CD4-positive, alpha-beta memory T cell (primary cell): ENCODE measurements around the gene CYP3A7. TPM values are rescaled to one million over a fixed set of nuclear protein-coding genes. Genes with fewer than 3 reads are reported as not detected.
"Not testable (repeated sequence)": the region's sequence is repeated elsewhere in the genome, so short reads cannot be mapped to it uniquely, and the experiment has no call there.

Experiments used
- CTCF ChIA-PET: fragments of 350-600 bp; sonication (Branson Sonifier 250); formaldehyde crosslinking; loops from one replicate; lab custom pipeline; 2021; ENCODE audit warnings: inconsistent platforms; ENCODE audit not compliant: partially characterized antibody; lab: Charles Lee
- POLR2A ChIA-PET: fragments of 350-600 bp; sonication (Branson Sonifier 250); formaldehyde crosslinking; loops from one replicate; lab custom pipeline; 2021; ENCODE audit not compliant: partially characterized antibody; lab: Charles Lee
- DNase-seq, 5 donors: peaks; one replicate each; pipeline versions ENCODE4 v3.0.0 to v3.0.0-alpha.2; 2020 to 2022; ENCODE audit warnings: mixed read lengths in 1 of 5
- H3K27ac ChIP-seq: one replicate; pipeline ENCODE4 v1.7.0; 2013; ENCODE audit warnings: low read depth, low read length
- H3K27me3 ChIP-seq: 2 replicates; pipeline ENCODE4 v1.7.0; 2013; ENCODE audit warnings: mild to moderate bottlenecking, low read length, moderate library complexity; ENCODE audit not compliant: insufficient read depth
- H3K36me3 ChIP-seq: 2 replicates; pipeline ENCODE4 v1.7.0; 2013; ENCODE audit warnings: mild to moderate bottlenecking, low read length, moderate library complexity; ENCODE audit not compliant: insufficient read depth
- H3K4me1 ChIP-seq: 2 replicates; pipeline ENCODE4 v1.7.0; 2013; ENCODE audit warnings: mild to moderate bottlenecking, low read length, moderate library complexity; ENCODE audit not compliant: insufficient read depth
- H3K4me3 ChIP-seq, 2 donors: one replicate each; pipeline ENCODE4 v1.7.0; 2013; ENCODE audit warnings: low read length in 2 of 2, mild to moderate bottlenecking in 1 of 2
- H3K9me3 ChIP-seq, 2 donors: one replicate each; pipeline ENCODE4 v1.7.0; 2013; ENCODE audit warnings: low read length in 2 of 2, control low read depth in 1 of 2; ENCODE audit not compliant: control insufficient read depth in 1 of 2
- H3K27ac Mint-ChIP-seq, 7 donors: one replicate each; pipeline ENCODE4 v1.8.0; 2020 to 2021; ENCODE audit warnings: mixed read lengths in 7 of 7, mild to moderate bottlenecking in 6 of 7, inconsistent platforms in 3 of 7, moderate library complexity in 3 of 7
- H3K27me3 Mint-ChIP-seq, 2 donors: one replicate each; pipeline ENCODE4 v1.8.0; 2020 to 2021; ENCODE audit warnings: mixed read lengths in 2 of 2
- H3K36me3 Mint-ChIP-seq, 2 donors: one replicate each; pipeline ENCODE4 v1.8.0; 2020 to 2021; ENCODE audit warnings: mixed read lengths in 2 of 2, inconsistent platforms in 1 of 2, mild to moderate bottlenecking in 1 of 2
- H3K4me1 Mint-ChIP-seq, 4 donors: one replicate each; pipeline ENCODE4 v1.8.0; 2020 to 2021; ENCODE audit warnings: mixed read lengths in 4 of 4, mild to moderate bottlenecking in 1 of 4
- H3K4me3 Mint-ChIP-seq, 8 donors: one replicate each; pipeline ENCODE4 v1.8.0; 2020 to 2021; ENCODE audit warnings: mixed read lengths in 8 of 8, mild to moderate bottlenecking in 7 of 8, moderate library complexity in 6 of 8, inconsistent platforms in 3 of 8
- H3K9me3 Mint-ChIP-seq, 8 donors: one replicate each; pipeline ENCODE4 v1.8.0; 2020 to 2021; ENCODE audit warnings: mixed read lengths in 8 of 8, mild to moderate bottlenecking in 5 of 8, inconsistent platforms in 3 of 8, moderate library complexity in 1 of 8
- intact Hi-C: fragments of 100-400 bp; cut with micrococcal nuclease; formaldehyde crosslinking; loops from one replicate; pipeline ENCODE4 v1.15.1; 2023
- polyA plus RNA-seq, 2 donors: library from polyadenylated mRNA; unstranded; fragments of 300-500 nt; fragmentation: Illumina TruSeq; gene quantifications; one replicate each; pipeline ENCODE4 v1.2.3, GENCODE V29; 2021
- total RNA-seq, 2 experiments: library from RNA; stranded (reverse); gene quantifications; one replicate each; pipeline ENCODE4 v1.2.3, GENCODE V29; 2021

CYP3A7 gene
- total and polyA plus RNA-seq, 4 experiments from 2014 or later, result 0.07 TPM; not detected in 3

- Histone ChIP-seq H3K36me3 (no peaks in the 10 kb centered on the region), H3K27me3 (no peaks in the 10 kb centered on the region), H3K27ac (no peak overlapping the region), H3K4me3 (no peak overlapping the region), H3K4me1 (no peaks in the 10 kb centered on the region), H3K9me3 (no peaks in the 10 kb centered on the region)
- no peak for DNase-seq
- no peaks in the 10 kb centered on the region for H3K9me3 Mint-ChIP-seq
- H3K4me3 Mint-ChIP-seq, result no peak overlapping the region
- CTCF ChIA-PET, result no interaction called here
- H3K27me3 Mint-ChIP-seq, result no peaks in the 10 kb centered on the region
- POLR2A ChIA-PET, result no interaction called here
- H3K4me1 Mint-ChIP-seq, result no peaks in the 10 kb centered on the region
- H3K27ac Mint-ChIP-seq, result peak overlapping the region in 1 of 7 donors; percentile 9
- intact Hi-C loops, result no loop called here
- H3K36me3 Mint-ChIP-seq, result peaks cover 23 to 49% of the 10 kb centered on the region in 2 donors
Measured at GRCh38 chr7:99665312-99666012, 69.5 kb downstream of the CYP3A7 start.

DNA sequence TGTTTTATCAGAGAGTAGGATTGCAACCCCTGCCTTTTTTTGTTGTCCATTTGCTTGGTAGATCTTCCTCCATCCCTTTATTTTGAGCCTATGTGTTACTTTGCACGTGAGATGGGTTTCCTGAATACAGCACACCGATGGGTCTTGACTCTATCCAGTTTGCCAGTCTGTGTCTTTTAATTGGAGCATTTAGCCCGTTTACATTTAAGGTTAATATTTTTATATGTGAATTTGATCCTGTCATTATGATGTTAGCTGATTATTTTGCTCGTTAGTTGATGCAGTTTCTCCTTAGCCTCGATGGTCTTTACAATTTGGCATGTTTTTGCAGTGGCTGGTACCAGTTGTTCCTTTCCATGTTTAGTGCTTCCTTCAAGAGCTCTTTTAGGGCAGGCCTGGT lies 77.1 kb downstream of the CYP3A7 start:
- CTCF ChIA-PET, DNase-seq, H3K4me1 ChIP-seq, H3K4me3 ChIP-seq, H3K9me3 ChIP-seq, H3K27ac Mint-ChIP-seq, H3K27ac ChIP-seq, H3K4me1 Mint-ChIP-seq, H3K4me3 Mint-ChIP-seq, intact Hi-C loops, H3K9me3 Mint-ChIP-seq, H3K36me3 ChIP-seq, H3K27me3 ChIP-seq, POLR2A ChIA-PET, H3K27me3 Mint-ChIP-seq: not testable (repeated sequence)
- H3K36me3 Mint-ChIP-seq, result peaks cover 33 to 56% of the 10 kb centered on the region in 2 donors

Other genes with a start within 250 kb of the CYP3A7 start
- gene ZNF394, start 234.9 kb downstream of the CYP3A7 start, total RNA-seq, result 10 to 100 TPM; 85.7 to 88.6 TPM
- gene ZNF394, start 234.9 kb downstream of the CYP3A7 start, polyA plus RNA-seq, result 10 to 100 TPM; 64.5 to 85.6 TPM
- 1 to 10 TPM; 8.8 to 9.3 TPM for gene ZKSCAN5, start 230.5 kb downstream of the CYP3A7 start, total RNA-seq
- gene ZKSCAN5, start 230.5 kb downstream of the CYP3A7 start, polyA plus RNA-seq, result 1 to 10 TPM; 2.5 to 7.0 TPM
- 10 to 100 TPM; 12.9 to 13.0 TPM for gene FAM200A, start 183.1 kb downstream of the CYP3A7 start, total RNA-seq
- gene FAM200A, start 183.1 kb downstream of the CYP3A7 start, polyA plus RNA-seq, result 1 to 10 TPM; 1.6 to 5.9 TPM
- gene ZNF655, start 176.6 kb downstream of the CYP3A7 start, total RNA-seq, result 100 to 1,000 TPM; 137 to 150 TPM
- gene ZNF655, start 176.6 kb downstream of the CYP3A7 start, polyA plus RNA-seq, result 10 to 100 TPM; 66.8 to 74.0 TPM
- 1 to 10 TPM; 1.0 to 1.1 TPM for gene TMEM225B, start 136.9 kb downstream of the CYP3A7 start, total RNA-seq
- under 1 TPM; 0.61 to 0.98 TPM for gene TMEM225B, start 136.9 kb downstream of the CYP3A7 start, polyA plus RNA-seq
- gene ZSCAN25, start 118.2 kb downstream of the CYP3A7 start, total RNA-seq, result 10 to 100 TPM; 40.4 to 43.1 TPM
- 10 to 100 TPM; 10.2 to 18.3 TPM for gene ZSCAN25, start 118.2 kb downstream of the CYP3A7 start, polyA plus RNA-seq
- not detected for gene CYP3A5, start 55.2 kb downstream of the CYP3A7 start, total RNA-seq
- under 1 TPM; 0.19 to 0.45 TPM for gene CYP3A5, start 55.2 kb downstream of the CYP3A7 start, polyA plus RNA-seq
- not detected for gene CYP3A4, start 49.0 kb upstream of the CYP3A7 start, total RNA-seq
- gene CYP3A4, start 49.0 kb upstream of the CYP3A7 start, polyA plus RNA-seq, result not detected
- gene CYP3A43, start 92.8 kb upstream of the CYP3A7 start, total RNA-seq, result not detected
- not detected for gene CYP3A43, start 92.8 kb upstream of the CYP3A7 start, polyA plus RNA-seq
- not detected for gene OR2AE1, start 141.8 kb upstream of the CYP3A7 start, total RNA-seq
- gene OR2AE1, start 141.8 kb upstream of the CYP3A7 start, polyA plus RNA-seq, result not detected
- gene TRIM4, start 184.3 kb upstream of the CYP3A7 start, total RNA-seq, result 10 to 100 TPM; 69.0 to 69.7 TPM
- gene TRIM4, start 184.3 kb upstream of the CYP3A7 start, polyA plus RNA-seq, result 10 to 100 TPM; 18.2 to 28.8 TPM
- gene GJC3, start 194.4 kb upstream of the CYP3A7 start, total RNA-seq, result under 1 TPM; 0.39 to 0.61 TPM
- under 1 TPM; 0.23 to 0.94 TPM for gene GJC3, start 194.4 kb upstream of the CYP3A7 start, polyA plus RNA-seq
- gene AZGP1, start 240.8 kb upstream of the CYP3A7 start, total RNA-seq, result not detected
- not detected for gene AZGP1, start 240.8 kb upstream of the CYP3A7 start, polyA plus RNA-seq